NCI-H774 (cell line): ENCODE data around the gene C1orf21.
A peak's percentile ranks its signal among the peaks of the same experiment; 100 is the strongest.

Source experiments
- DNase-seq: peaks from one replicate; lab custom pipeline; 2025; lab: John Stamatoyannopoulos, UW

The C1orf21 gene

GRCh38 chr1:184416946-184417345 lies 30.1 kb downstream of the C1orf21 start:
- no peak for DNase-seq

- no peak for DNase-seq
Observed at GRCh38 chr1:184417916-184418315, 31.1 kb downstream of the C1orf21 start.

GRCh38 chr1:184418652-184419349 lies 32.0 kb downstream of the C1orf21 start:
- DNase-seq, result no peak

DNA sequence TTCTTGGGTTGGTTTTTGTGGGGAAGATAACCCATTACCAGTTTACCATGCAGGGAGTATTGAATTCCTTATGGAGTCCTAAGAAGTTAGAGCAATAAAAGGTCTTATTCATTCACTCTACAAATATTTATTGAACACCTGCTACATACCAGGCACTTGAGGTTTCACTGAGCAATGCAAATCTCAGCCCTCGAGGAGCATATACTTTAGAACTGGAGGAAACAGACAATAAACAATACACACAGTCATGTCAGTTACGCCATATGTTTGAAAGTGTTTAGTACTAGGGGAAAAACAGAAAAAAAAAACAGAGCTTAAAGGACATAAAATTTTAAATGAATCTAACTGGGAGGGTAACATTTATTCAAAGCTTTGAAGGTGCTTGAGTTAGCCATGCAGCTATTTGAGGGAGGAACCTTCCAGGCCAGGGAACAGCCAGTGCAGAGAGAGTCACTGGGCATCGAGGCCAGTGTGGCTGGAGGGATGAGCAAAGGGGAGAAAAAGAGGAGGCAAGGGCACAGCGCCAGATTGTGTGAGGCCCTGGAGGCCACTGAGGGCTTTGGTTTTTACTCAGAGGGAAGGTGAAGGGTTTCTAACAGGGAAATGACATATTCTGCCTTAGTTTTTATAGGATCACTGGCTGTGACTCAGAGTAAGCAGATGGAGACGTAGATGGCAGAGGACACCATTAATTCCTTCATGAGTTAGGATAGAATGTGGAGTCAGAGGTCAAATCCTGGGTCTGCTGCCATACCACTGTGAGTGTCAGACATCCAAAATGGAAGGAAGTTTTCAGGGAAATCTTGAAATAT lies 32.7 kb downstream of the C1orf21 start:
- no peak for DNase-seq

- DNase-seq, result no peak
Observed at GRCh38 chr1:184422490-184423233, 35.8 kb downstream of the C1orf21 start.

- DNase-seq, result no peak
Observed at GRCh38 chr1:184423649-184424048, 36.8 kb downstream of the C1orf21 start.

GRCh38 chr1:184424157-184424556 lies 37.3 kb downstream of the C1orf21 start:
- no peak for DNase-seq

- no peak for DNase-seq
Observed at GRCh38 chr1:184424945-184425344, 38.1 kb downstream of the C1orf21 start.

DNA sequence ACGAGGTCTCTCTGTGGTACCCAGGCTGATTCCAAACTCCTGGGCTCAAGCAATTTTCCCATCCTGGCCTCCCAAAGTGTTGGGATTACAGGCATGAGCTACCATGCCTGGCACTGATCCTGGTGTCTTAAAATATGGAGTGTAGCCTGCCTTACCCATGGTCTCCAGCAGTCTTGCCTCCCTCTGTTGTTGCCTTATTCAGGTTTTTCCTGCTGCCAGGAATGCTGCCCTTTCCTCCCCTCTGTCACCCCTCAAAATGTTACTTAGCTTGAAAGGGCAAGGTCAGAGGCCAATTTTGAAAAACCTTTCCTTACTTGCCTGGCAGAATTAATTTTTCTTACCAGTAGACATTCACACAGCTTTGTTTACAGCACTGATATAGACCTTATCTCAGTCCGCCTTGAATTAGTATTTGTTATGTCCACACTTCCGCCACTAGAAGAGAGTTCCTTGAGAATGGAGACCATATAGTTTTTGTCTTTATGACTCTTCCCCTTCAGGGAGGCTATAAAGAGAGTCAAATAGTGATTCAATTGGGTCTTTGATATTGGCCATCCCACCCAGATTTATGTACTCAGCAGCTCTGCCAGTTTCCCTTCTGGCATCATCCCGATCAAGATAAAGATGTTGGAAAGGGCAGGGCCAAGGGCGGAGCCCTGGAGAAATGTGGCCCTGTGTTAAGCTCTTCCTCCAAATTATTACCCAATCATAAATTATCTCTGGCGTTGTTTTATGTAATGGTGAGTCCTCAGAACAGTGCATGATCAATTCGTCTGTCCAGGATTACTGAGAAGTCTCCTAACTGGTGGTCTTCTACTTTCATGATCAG lies 38.8 kb downstream of the C1orf21 start:
- DNase-seq, result no peak

DNA sequence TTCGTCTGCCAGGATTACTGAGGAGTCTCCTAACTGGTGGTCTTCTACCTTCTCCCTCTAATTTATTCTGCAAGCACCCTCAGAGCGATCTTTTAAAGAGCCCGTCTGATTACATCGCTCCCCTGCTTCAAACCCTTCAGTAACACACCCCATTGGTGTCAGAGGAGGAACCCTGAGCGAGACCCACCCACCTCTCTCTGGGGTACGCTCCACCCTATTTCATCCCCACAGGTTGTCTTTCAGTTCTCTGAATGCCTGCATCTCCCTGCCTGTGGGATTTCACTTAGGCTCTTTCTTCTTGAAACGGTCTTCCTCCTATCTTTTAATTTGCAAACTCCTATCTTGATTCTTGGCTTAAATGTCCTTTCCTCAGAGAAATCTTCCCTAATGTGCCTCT lies 39.4 kb downstream of the C1orf21 start:
- DNase-seq, result no peak

GRCh38 chr1:184427722-184428121 lies 40.9 kb downstream of the C1orf21 start:
- DNase-seq, result no peak

- no peak for DNase-seq
Observed at GRCh38 chr1:184428604-184429003, 41.8 kb downstream of the C1orf21 start.

DNA sequence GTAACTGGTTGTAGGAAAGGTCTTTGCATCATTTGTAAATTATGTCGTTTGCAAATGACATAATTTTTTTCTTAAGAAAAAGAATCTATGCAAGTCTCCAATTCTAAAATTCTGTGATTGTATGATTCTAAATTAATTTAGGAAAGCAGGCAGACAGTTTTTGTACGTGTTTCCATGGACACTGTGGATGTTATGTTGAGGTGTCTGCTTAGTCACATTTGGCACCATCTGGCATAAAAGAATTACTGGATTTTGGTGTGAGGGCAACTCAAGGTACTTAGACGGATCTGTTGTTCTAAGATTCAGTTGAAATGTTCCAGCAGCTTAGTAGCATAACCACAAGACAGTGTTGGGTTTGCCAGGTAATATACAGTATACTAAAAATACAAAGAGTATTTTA lies 42.5 kb downstream of the C1orf21 start:
- DNase-seq, result no peak

GRCh38 chr1:184433956-184434502 lies 47.2 kb downstream of the C1orf21 start:
- peak; percentile 70 for DNase-seq

DNA sequence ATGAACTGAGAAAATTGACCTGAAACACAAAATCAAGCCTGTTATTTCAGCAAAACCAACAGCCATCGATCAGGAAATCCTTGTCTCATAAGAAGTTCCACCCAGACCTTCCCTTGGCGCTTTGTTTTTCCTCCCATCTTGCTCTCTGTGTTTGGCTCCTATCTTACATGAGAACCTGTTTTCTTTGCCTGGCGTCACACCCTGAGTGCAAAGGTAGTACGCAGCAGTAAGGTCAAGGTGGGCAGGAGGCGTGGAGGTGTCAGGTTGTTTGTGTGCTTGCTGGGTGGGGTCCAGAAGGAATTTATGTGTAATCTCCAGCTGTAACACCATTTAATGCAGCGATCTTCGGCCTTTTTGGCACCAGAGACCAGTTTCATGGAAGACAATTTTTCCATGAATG lies 50.5 kb downstream of the C1orf21 start:
- no peak for DNase-seq

DNA sequence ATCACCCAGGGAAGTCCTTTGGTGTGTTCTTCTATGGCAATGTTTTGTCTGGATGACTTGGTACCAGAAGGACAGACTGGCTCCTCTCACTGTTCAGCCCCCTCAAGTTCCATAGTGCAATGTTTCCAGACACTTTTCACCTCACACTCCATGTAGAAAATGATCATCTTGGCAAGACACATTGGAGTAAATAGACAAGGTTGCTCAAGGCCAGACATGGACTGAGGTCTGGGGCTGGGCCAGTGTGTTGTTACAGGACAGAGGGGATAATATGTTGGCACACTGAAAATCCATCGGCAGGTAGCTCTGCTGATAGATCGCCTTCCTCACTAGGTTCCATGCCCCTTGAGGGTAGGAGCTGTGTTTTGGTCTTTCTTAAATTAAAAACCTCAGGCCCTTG lies 51.5 kb downstream of the C1orf21 start:
- no peak for DNase-seq

- no peak for DNase-seq
Observed at GRCh38 chr1:184442260-184442659, 55.4 kb downstream of the C1orf21 start.

DNA sequence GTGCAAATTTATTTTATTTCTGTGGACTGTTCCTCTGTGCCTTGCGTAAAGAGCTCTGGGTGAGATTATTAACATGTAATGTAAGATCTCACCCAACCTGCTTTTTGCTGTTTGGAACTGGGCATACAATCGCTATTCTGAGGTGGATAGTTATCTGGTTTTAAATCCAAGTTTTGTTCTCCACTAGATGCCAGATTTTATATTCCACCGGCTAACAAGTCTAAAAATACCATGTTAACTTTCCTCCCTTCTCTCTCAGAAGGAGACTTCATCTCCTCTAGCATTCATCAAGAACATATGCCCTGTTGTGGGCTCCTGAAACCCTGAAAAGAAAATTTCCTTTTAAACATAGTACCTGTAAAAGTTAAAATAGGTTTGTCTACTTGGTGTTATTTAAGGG lies 56.4 kb downstream of the C1orf21 start:
- DNase-seq, result no peak

DNA sequence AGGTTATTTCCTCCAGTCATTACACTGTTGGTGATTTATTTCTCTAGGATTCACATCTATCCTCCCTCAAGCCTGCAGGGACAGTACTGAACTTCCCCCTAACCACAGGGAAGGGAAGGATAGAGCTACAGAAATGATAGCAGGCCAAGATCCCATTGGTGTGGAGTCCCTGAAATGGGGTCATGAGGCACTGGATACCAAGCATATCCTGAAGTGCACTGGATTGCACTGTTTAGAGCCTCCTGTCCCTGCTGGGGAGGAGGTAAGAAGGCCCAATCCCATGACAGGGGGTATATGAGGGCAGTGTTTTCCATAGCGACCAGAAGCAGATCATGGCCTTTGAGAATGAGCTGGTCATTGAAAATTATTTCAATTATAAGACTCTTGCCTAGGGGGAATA lies 56.8 kb downstream of the C1orf21 start:
- no peak for DNase-seq

- no peak for DNase-seq
Observed at GRCh38 chr1:184445997-184446396, 59.2 kb downstream of the C1orf21 start.

DNA sequence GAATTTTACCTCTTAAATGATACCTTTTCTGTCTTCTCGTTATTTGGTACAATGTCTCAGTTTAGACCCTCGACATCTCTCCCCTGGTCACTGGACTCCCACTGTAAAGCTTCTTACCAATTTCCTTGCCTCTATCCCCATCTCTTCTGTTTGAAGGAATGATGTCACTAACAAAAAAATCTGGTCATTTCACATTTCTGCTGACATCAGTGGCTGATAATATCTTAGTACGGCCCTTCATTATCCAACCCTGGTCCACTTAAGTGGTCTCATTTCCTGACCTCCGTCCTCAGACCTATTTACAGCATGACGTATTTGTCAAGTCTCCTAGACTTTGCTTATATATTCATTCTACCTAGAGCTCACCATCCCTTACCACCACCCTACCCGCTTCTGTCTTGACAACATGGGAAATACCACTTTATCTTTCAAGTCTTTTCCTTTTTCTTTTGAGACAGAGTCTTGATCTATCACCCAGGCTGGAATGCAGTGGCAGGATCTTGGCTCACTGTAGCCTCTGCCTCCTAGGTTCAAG lies 60.9 kb downstream of the C1orf21 start:
- DNase-seq, result no peak
